NCI-H226 (cell line): ENCODE results near the gene PSMC1.
"Not testable (repeated sequence)": the region's sequence is repeated elsewhere in the genome, so short reads cannot be mapped to it uniquely, and the experiment has no call there.

Source experiments
- DNase-seq: peaks from one replicate; pipeline ENCODE4 v3.0.0-alpha.2; 2015

The PSMC1 gene

DNA sequence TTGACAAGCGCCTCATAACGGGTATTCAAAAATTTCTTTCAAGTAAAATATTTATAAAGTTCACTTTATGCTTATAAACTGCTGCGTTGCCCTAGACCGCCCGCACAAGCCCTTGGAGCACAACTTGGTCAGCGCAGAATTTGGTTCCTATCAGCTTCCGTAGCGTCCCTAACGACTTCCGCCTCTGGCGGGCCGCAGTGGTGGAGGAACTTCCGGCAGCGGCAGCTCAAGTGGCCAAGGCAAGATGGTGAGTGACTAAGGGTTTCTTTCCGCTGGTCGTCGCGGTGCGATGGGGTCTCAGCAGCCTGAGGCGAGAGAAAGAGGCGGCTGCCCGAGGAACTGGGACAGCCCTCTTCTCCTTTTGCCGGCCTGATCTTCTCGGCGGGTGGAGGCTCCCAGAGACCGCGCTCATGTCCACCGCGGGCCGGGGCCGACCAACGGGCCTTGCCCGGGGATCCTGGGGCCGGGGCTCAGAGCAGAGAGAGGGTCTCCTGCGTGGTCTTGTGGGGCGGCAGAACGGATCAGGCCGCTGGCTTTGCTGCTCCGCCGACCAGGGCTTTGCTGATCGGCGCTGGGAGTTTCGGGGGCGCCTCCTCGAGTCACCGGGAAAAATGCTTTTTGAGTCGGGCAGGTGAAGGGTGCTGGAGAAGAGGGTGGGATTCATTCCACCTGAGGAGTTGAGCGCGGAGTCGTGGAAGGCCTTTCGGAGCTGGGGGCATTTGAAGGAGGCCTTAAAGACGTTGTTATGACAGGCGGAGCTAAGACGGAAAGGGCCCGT is at the start of gene PSMC1:
TSS of gene PSMC1 (plus strand) at position 200 of the 778 bp plus-strand sequence. CDS start at position 245, 45 bp downstream.
- peak; percentile 91 for DNase-seq

- DNase-seq = no peak
Observed at GRCh38 chr14:90213099-90213748, 43.1 kb upstream of the PSMC1 start.

DNA sequence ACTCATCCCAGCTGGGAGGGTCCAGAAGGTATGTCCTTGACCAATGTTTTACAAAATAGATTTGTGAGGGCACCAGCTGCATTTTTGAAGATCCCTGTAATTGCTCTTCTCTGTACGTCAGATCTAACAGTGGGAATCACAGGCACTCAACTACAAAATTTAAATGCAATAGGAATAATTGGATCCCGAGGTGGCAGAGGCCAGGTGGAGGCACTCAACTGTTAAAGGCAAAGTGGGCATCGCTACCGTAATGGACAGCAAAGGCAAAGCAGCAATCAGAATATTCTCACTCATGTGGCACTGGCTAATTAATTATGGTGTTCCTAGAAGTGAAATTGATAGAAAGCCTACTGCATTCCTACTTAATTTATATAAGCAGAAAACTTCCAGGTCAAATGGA is 27.9 kb upstream of the PSMC1 start:
- no peak for DNase-seq

- not testable (repeated sequence) for DNase-seq
Observed at GRCh38 chr14:90229942-90230341, 26.4 kb upstream of the PSMC1 start.

- DNase-seq = peak; percentile 30
Observed at GRCh38 chr14:90235179-90235976, 21.0 kb upstream of the PSMC1 start.

DNA sequence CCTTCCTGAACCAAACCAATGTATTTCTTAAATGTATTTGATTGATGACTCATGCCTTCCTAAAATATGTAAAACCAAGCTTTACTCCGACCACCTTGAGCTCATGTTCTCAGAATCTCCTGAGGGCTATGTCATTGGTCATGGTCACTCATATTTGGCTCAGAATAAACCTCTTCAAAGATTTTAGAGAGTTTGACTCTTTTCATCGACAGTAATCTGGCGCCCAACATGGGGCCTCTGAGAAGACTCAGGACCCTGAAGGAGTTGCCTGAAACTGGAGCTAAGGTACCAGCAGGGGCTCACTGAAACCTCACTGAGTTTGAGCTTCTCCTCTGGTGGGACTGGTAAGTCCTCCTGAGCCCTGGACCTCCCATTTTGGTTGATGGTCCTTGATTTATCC is 17.2 kb upstream of the PSMC1 start:
- DNase-seq = no peak

- no peak for DNase-seq
Observed at GRCh38 chr14:90242444-90242843, 13.9 kb upstream of the PSMC1 start.

GRCh38 chr14:90246936-90247335 is 9.4 kb upstream of the PSMC1 start:
- no peak for DNase-seq

DNA sequence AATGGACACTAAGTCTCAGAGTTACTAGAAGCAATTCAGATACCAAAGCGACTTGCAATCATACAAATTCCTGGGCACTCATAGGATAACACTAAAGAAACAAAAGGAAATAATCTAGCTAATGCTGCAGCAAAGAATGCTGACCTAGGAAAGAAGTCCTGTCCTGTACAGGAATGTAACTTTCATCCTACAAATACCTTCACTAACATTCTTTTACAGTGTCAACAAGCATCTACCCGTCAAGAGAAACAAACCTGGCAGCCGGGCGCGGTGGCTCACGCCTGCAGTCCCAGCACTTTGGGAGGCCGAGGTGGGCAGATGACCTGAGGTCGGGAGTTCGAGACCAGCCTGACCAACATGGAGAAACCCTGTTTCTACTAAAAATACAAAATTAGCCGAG is 8.9 kb upstream of the PSMC1 start:
- DNase-seq = not testable (repeated sequence)

- no peak for DNase-seq
Observed at GRCh38 chr14:90248594-90248993, 7.8 kb upstream of the PSMC1 start.

- DNase-seq = no peak
Observed at GRCh38 chr14:90253826-90254225, 2.5 kb upstream of the PSMC1 start.

DNA sequence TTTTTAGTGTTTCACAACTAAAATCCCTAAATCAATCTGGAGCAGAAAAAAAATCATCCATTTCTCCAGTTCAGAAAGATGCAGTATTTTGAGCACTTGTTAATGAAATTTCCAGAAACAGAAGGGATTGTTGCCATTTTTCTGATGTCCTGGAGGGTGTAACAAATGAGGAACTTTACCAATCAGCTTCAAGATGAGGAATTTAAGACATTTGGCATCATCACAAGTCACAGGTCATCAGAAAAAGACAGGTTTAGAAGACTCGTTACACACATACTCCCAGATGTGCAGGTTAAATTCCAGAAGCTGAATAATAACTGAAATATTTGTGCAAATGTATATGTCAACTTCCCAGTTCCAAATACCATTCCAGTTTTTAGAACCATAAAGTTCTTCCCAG is 482 bp upstream of the PSMC1 start:
- DNase-seq = no peak

DNA sequence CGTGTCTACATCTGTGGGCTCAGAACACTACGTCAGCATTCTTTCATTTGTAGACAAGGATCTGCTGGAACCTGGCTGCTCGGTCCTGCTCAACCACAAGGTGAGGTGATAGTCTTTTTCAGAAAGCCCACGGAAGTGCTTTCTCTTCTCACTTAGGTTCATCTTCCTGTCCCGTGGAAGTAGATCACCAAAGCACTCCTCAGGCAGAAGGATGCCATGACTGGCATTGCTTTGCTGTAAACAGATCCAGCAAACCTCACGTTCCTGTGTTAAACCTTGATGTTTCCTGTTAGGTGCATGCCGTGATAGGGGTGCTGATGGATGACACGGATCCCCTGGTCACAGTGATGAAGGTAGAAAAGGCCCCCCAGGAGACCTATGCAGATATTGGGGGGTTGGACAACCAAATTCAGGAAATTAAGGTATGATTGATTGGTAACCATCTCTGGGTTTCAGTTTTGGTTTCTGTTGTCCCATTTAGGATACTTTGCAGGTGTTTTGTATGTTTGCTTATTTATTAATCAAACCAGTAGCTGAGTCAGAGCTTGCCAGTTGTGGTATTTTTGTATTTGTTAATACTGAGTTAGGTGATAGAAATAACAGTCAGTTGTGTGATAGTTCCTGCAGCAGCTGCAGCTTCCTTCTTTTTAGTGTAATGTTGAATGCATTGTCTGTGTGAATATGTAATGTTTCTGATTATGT is 7.5 kb downstream of the PSMC1 start:
- DNase-seq = no peak

GRCh38 chr14:90266441-90267154 is 10.2 kb downstream of the PSMC1 start:
- no peak for DNase-seq

GRCh38 chr14:90268420-90268819 is 12.1 kb downstream of the PSMC1 start:
- DNase-seq = no peak

DNA sequence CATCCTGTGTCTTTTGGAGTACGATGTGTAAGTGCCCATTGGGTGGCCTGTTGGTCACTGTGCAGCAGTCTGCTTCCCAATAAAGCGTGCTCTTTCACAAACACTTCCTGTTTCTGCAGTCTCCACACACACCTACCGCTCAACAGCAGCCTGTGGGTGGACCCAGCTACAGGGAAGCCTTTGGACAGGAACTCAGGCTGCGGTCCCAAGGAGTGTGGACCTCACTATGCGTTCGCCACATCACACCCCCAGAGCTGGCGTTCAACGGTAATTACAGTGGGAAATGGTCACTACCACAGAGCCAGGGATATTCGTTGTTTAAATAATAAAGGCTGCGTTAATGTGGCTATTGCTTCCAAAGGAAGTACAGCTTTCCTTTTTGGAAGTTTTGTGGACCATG is 16.2 kb downstream of the PSMC1 start:
- no peak for DNase-seq

DNA sequence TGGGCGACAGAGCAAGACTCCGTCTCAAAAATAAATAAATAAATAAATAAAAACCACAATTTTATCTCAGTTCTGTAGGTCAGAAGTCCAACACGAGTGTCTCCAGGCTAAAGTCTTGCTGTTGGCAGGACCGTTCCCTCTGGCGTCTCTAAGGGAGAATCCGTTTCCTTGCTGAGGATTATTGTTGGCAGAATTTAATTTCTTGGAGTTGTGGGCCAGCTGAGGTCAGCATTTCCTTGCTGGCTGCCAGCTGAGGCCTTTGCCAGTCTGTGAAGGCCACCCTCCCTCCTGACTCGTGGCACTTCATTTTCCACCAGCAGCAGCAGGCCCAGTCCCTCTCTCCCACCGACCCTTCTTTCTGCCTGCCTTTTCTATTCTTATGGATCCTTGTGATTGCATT is 17.2 kb downstream of the PSMC1 start:
- no peak for DNase-seq

DNA sequence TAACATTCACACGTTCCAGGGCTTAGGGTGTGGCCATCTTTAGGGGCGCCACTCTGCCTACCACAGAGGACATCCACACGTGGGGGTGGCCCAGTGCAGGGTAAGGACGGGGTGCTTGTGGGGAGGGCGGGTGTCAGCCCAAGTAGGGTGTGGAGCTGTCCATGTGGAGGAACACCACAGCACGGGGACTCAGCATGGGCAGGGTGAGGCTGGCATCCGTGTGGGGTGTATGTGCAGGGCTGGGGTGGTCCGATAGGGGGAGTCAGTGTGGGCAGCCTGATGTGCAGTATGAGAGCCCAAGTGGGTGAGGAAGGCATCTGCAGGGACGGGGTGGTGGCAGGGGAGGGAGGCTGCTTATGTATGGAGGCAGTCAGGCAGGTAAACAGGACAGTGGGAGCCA is 17.7 kb downstream of the PSMC1 start:
- DNase-seq = no peak

- DNase-seq = no peak
Observed at GRCh38 chr14:90274808-90275457, 18.6 kb downstream of the PSMC1 start.

GRCh38 chr14:90275458-90275814 is 19.1 kb downstream of the PSMC1 start:
- DNase-seq = no peak

GRCh38 chr14:90275820-90276219 is 19.5 kb downstream of the PSMC1 start:
- no peak for DNase-seq
